K562 (cell line): ENCODE data around the gene TAF1L. TPM values are rescaled to one million over a fixed set of nuclear protein-coding genes. Genes with fewer than 3 reads are reported as not detected.

Source experiments
- ATAC-seq: fragments of 200-7000 bp; cut with Tn5 transposase; 3 replicates; pipeline ENCODE4 v1.9.1; 2020; ENCODE audit warnings: moderate library complexity
- BruUV-seq: library from RNA; stranded (reverse); fragments of 400-500 nt; replicated peaks from 2 replicates; lab custom pipeline; 2021; lab: Mats Ljungman, UMichigan
- CTCF ChIA-PET: fragments of 300-600 bp; formaldehyde crosslinking; extraction: SDS; loops from one replicate; lab custom pipeline; 2021; ENCODE audit warnings: low intra/inter-chr PET ratio; lab: Yijun Ruan, JAX
- POLR2A ChIA-PET: fragments of 300-600, 350-650 bp; sonication (Branson Sonifier 250); formaldehyde crosslinking; extraction: SDS; loops from one replicate; lab custom pipeline; 2021; ENCODE audit warnings: antibody characterized with exemption, inconsistent platforms; lab: Yijun Ruan, JAX
- DNase-seq, 4 experiments: peaks; one replicate each; pipeline versions ENCODE4 v3.0.0 to v3.0.0-alpha.2; 2011 to 2018; ENCODE audit warnings: low spot score in 3 of 4, mixed read lengths in 3 of 4; ENCODE audit errors: extremely low read depth in 1 of 4
- FAIRE-seq: peaks from 2 replicates; lab custom pipeline; 2011; peaks lifted over from hg19 to GRCh38; lab: Jason Lieb, UNC
- H2AFZ ChIP-seq: 2 replicates; pipeline ENCODE4 v1.6.0; 2011; ENCODE audit warnings: low read depth, low read length, control low read depth, inconsistent platforms
- H3K27ac ChIP-seq: fragments of 200-600 bp; 3 replicates; pipeline ENCODE4 v1.8.0; 2011; ENCODE audit warnings: low read depth, mild to moderate bottlenecking, control low read depth, inconsistent platforms, low read length, moderate library complexity, mixed read lengths; ENCODE audit errors: extremely low read depth
- H3K27me3 ChIP-seq, 2 experiments: fragments of 300-600 bp in 1 of 2; 2 replicates in 1 of 2; 3 replicates in 1 of 2; pipeline versions ENCODE4 v1.6.0 to v1.8.0; 2011; ENCODE audit warnings: inconsistent platforms in 2 of 2, low read length in 2 of 2, mild to moderate bottlenecking in 1 of 2, mixed read lengths in 1 of 2, moderate library complexity in 1 of 2; ENCODE audit not compliant: control insufficient read depth in 2 of 2, insufficient read depth in 2 of 2
- H3K36me3 ChIP-seq: fragments of 300-600 bp; 3 replicates; pipeline ENCODE4 v1.8.0; 2011; ENCODE audit warnings: mild to moderate bottlenecking, low read length, inconsistent platforms; ENCODE audit not compliant: control insufficient read depth, insufficient read depth
- H3K4me1 ChIP-seq, 2 experiments: fragments of 200-600 bp in 1 of 2; replicated peaks in 1 of 2; 2 replicates in 1 of 2; 3 replicates in 1 of 2; pipeline versions ENCODE4 v1.5.1 to v1.8.0; 2011; ENCODE audit warnings: inconsistent platforms in 2 of 2, low read length in 2 of 2, mild to moderate bottlenecking in 1 of 2, mixed read lengths in 1 of 2, moderate library complexity in 1 of 2; ENCODE audit not compliant: control insufficient read depth in 2 of 2, insufficient read depth in 2 of 2
- H3K4me2 ChIP-seq: 2 replicates; pipeline ENCODE4 v1.6.1; 2011; ENCODE audit warnings: low read length, control low read depth, inconsistent platforms, mixed read lengths; ENCODE audit not compliant: insufficient read depth
- H3K4me3 ChIP-seq: fragments of 200-600 bp; sonication (generic), shearing (Covaris generic); 2 replicates; pipeline ENCODE4 v1.5.1; 2016; ENCODE audit warnings: control low read depth, inconsistent platforms
- H3K79me2 ChIP-seq: fragments of 200-600 bp; 3 replicates; pipeline ENCODE4 v1.8.0; 2011; ENCODE audit warnings: low read length, inconsistent platforms; ENCODE audit not compliant: control insufficient read depth, insufficient read depth
- H3K9ac ChIP-seq, 2 experiments: 2 replicates each; pipeline versions ENCODE4 v1.6.0 to v1.6.1; 2011; ENCODE audit warnings: low read depth in 2 of 2, low read length in 2 of 2, control low read depth in 1 of 2, inconsistent platforms in 1 of 2, mild to moderate bottlenecking in 1 of 2, mixed read lengths in 1 of 2; ENCODE audit not compliant: insufficient read depth in 1 of 2
- H3K9me1 ChIP-seq: one replicate; pipeline ENCODE4 v1.6.0; 2011; ENCODE audit warnings: inconsistent platforms, mild to moderate bottlenecking, low read length, moderate library complexity; ENCODE audit not compliant: control insufficient read depth, insufficient read depth
- H3K9me3 ChIP-seq: replicated peaks from 2 replicates; pipeline ENCODE4 v1.5.1; 2011; ENCODE audit warnings: low read depth, low read length, inconsistent platforms; ENCODE audit not compliant: control insufficient read depth, insufficient read depth
- H4K20me1 ChIP-seq: replicated peaks from 2 replicates; pipeline ENCODE4 v1.6.1; 2011; ENCODE audit warnings: low read length, inconsistent platforms, mixed read lengths; ENCODE audit not compliant: control insufficient read depth, insufficient read depth
- HDAC1 ChIP-seq, 2 experiments: fragments of 450-650 bp; IDR thresholded peaks; 2 replicates each; pipeline ENCODE4 v1.6.1; 2016 to 2017; ENCODE audit warnings: inconsistent platforms in 1 of 2, mild to moderate bottlenecking in 1 of 2, moderate library complexity in 1 of 2
- PRDM10 ChIP-seq: fragments of 450-650 bp; IDR thresholded peaks from 2 replicates; pipeline ENCODE4 v1.6.1; 2018; ENCODE audit not compliant: partially characterized antibody
- RAD21 ChIP-seq, 2 experiments: fragments of 250-450 bp in 1 of 2; fragments of 450-650 bp in 1 of 2; sonication (Bioruptor Pico) in 1 of 2; formaldehyde crosslinking in 1 of 2; IDR thresholded peaks in 1 of 2; conservative IDR thresholded peaks in 1 of 2; 2 replicates each; pipeline versions ENCODE4 v1.4.0 to v1.8.0; 2020 to 2022; ENCODE audit warnings: mild to moderate bottlenecking in 2 of 2, moderate library complexity in 1 of 2
- SMC3 ChIP-seq: conservative IDR thresholded peaks from 2 replicates; pipeline ENCODE4 v1.6.1; 2011; ENCODE audit warnings: low read depth, low read length, improper control_type of control experiment; ENCODE audit not compliant: insufficient read depth
- TAF15 ChIP-seq: fragments of 200-400 bp; formaldehyde crosslinking; IDR thresholded peaks from 2 replicates; pipeline ENCODE4 v1.6.1; 2017; ENCODE audit warnings: mild to moderate bottlenecking, low read depth, low read length, moderate library complexity
- U2AF2 ChIP-seq: fragments of 200-400 bp; formaldehyde crosslinking; optimal IDR thresholded peaks from 2 replicates; pipeline ENCODE3; 2017; ENCODE audit warnings: low read depth, mild to moderate bottlenecking, low read length
- ZNF280A ChIP-seq: fragments of 450-650 bp; IDR thresholded peaks from 2 replicates; pipeline ENCODE4 v1.6.1; 2018; ENCODE audit warnings: mild to moderate bottlenecking, low read depth; ENCODE audit not compliant: partially characterized antibody
- ZNF551 ChIP-seq: fragments of 250-450 bp; sonication (Bioruptor Pico); IDR thresholded peaks from 2 replicates; pipeline ENCODE4 v1.5.0; 2021; ENCODE audit warnings: mild to moderate bottlenecking, moderate library complexity
- WGBS: fragments of 100-300 bp; shearing (Covaris generic); methylation state at CpG from one replicate; pipeline ENCODE4 v1.1.6; 2016; ENCODE audit warnings: low coverage, mixed read lengths; ENCODE audit not compliant: insufficient coverage; ENCODE audit errors: missing lambda C conversion rate; 5-methylcytosine and 5-hydroxymethylcytosine counted together
- in situ Hi-C: fragments of 300-500 bp; cut with MboI; formaldehyde crosslinking; loops from 4 replicates; pipeline ENCODE4 v1.15.0; 2018; ENCODE audit warnings: inconsistent platforms, mixed read lengths
- intact Hi-C: fragments of 100-400 bp; cut with micrococcal nuclease; formaldehyde crosslinking; loops from 2 replicates; pipeline ENCODE4 v1.14.2; 2022
- polyA plus RNA-seq, 8 experiments: library from polyadenylated mRNA; depleted of rRNA in 4 of 8; stranded (reverse) in 5 of 8; unstranded in 3 of 8; fragments of >200 nt; fragmentation: Nextera tagmentation in 2 of 8; fragmentation: Illumina TruSeq in 1 of 8; extraction: Ambion mirVana in 2 of 8; extraction: Trizol in 1 of 8; gene quantifications; 2 replicates each; pipeline versions ENCODE4 v1.2.1 to v1.2.3, GENCODE V29; 2011 to 2014; ENCODE audit warnings: inconsistent platforms in 1 of 8, missing spikeins in 1 of 8
- total RNA-seq, 7 experiments: library from RNA; depleted of rRNA in 6 of 7; stranded (reverse); fragments of >200 nt in 6 of 7; fragmentation: Illumina TruSeq in 2 of 7; extraction: Trizol in 2 of 7; gene quantifications; 2 replicates each; pipeline versions ENCODE4 v1.2.1 to v1.2.3, GENCODE V29; 2011 to 2021; ENCODE audit warnings: low replicate concordance in 1 of 7
- TF ChIP-seq, protein P1 (sequence below): sonication (generic); formaldehyde crosslinking; IDR thresholded peaks from 2 replicates; pipeline ENCODE4 v1.8.0; 2022; ENCODE audit warnings: mild to moderate bottlenecking, missing genetic modification reagents
- TF ChIP-seq, protein P2 (sequence below), 3 experiments: IDR thresholded peaks in 2 of 3; conservative IDR thresholded peaks in 1 of 3; 2 replicates each; pipeline ENCODE4 v1.5.1; 2011 to 2012; ENCODE audit warnings: low read length in 3 of 3, mild to moderate bottlenecking in 3 of 3, control low read depth in 2 of 3, improper control_type of control experiment in 1 of 3, inconsistent platforms in 1 of 3, low read depth in 1 of 3, mixed read lengths in 1 of 3, moderate library complexity in 1 of 3; ENCODE audit not compliant: insufficient read depth in 2 of 3

Gene TAF1L
- total and polyA plus RNA-seq, 9 of the 15 experiments (the other 6 are each of a cell fraction or from before 2014, with no cell fraction given) = 0.01 to 0.04 (median 0.03) TPM; not detected in 3

GRCh38 chr9:32584784-32585183 lies 50.7 kb downstream of the TAF1L start (continued):
- TF ChIP-seq HDAC1 (IDR thresholded peaks at IDR 0.05) (no peak), U2AF2 (no peak), ZNF551 (no peak)
- TF ChIP-seq, protein P1, sequence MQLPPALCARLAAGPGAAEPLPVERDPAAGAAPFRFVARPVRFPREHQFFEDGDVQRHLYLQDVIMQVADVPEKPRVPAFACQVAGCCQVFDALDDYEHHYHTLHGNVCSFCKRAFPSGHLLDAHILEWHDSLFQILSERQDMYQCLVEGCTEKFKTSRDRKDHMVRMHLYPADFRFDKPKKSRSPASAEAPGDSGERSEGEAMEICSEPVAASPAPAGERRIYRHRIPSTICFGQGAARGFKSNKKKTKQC (CRISPR knock-in tag) = no peak
- TF ChIP-seq, all 486 proteins: peak for 0

GRCh38 chr9:32581512-32582143 lies 53.8 kb downstream of the TAF1L start:
- no peak overlapping the region for H3K27ac ChIP-seq
- H3K4me1 ChIP-seq = no peaks in the 10 kb centered on the region; a peak in 1 of 5 replicates
- in situ Hi-C loops (loop anchor here (5.0 kb wide), 1 partner anchor 386 kb away; no protein-coding TSS in a partner anchor), intact Hi-C loops (loop anchor here (1.0 to 10.0 kb wide), 2 partner anchors 123 to 387 kb away; no protein-coding TSS in a partner anchor)
- no peak overlapping the region for H3K4me2 ChIP-seq
- no peak overlapping the region for H2AFZ ChIP-seq
- 0% methylated on average over 3 of the region's 3 CpGs for WGBS
- H3K4me3 ChIP-seq = no peak overlapping the region
- DNase-seq (peak in 3 of 4 experiments; percentile 9 to 59 (median 25)), ATAC-seq (peak; percentile 82), FAIRE-seq (no peak)
- no peaks in the 10 kb centered on the region for H3K9me1 ChIP-seq
- H3K9ac ChIP-seq = no peak overlapping the region
- no peaks in the 10 kb centered on the region for H3K9me3 ChIP-seq
- no TSS peak for BruUV-seq
- ChIA-PET POLR2A (interaction anchor here (0.6 to 1.6 kb wide), 3 partner anchors 36 to 401 kb away, joined by 3 to 5 read pairs (median 3); no protein-coding TSS in a partner anchor), CTCF (interaction anchor here (0.7 to 6.5 kb wide), 4 partner anchors 202 to 1141 kb away, joined by 3 to 93 read pairs (median 16); no protein-coding TSS in a partner anchor)
- H4K20me1 ChIP-seq = no peaks in the 10 kb centered on the region
- no peaks in the 10 kb centered on the region for H3K36me3 ChIP-seq
- H3K27me3 ChIP-seq = no peaks in the 10 kb centered on the region
- H3K79me2 ChIP-seq = no peaks in the 10 kb centered on the region
- no peak for TF ChIP-seq ZNF280A
- no peak for TF ChIP-seq TAF15
- peak in 1 of 2 experiments; percentile 63; a peak in 3 of 4 replicates for TF ChIP-seq RAD21 (CRISPR knock-in tag; conservative IDR thresholded peaks at IDR 0.05 in 1 of 2, IDR thresholded peaks at IDR 0.05 in 1 of 2)
- TF ChIP-seq, protein P2, sequence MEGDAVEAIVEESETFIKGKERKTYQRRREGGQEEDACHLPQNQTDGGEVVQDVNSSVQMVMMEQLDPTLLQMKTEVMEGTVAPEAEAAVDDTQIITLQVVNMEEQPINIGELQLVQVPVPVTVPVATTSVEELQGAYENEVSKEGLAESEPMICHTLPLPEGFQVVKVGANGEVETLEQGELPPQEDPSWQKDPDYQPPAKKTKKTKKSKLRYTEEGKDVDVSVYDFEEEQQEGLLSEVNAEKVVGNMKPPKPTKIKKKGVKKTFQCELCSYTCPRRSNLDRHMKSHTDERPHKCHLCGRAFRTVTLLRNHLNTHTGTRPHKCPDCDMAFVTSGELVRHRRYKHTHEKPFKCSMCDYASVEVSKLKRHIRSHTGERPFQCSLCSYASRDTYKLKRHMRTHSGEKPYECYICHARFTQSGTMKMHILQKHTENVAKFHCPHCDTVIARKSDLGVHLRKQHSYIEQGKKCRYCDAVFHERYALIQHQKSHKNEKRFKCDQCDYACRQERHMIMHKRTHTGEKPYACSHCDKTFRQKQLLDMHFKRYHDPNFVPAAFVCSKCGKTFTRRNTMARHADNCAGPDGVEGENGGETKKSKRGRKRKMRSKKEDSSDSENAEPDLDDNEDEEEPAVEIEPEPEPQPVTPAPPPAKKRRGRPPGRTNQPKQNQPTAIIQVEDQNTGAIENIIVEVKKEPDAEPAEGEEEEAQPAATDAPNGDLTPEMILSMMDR (IDR thresholded peaks at IDR 0.05 in 2 of 3, conservative IDR thresholded peaks at IDR 0.05 in 1 of 3; ENCODE audit: insufficient read depth in 2 of 3, low read depth in 1 of 3, low read length in 3 of 3) = peak; percentile 46 to 54 (median 53); a peak in 5 of 6 replicates
- TF ChIP-seq PRDM10 = no peak
- TF ChIP-seq SMC3 = 0 out of 2 replicates have a peak, but pooled peaks have one; percentile 19
